Bronchial epithelial cell (primary cell): Measurements from ENCODE around the gene SEMA3F. TPM values are rescaled to one million over a fixed set of nuclear protein-coding genes. Genes with fewer than 3 reads are reported as not detected.
A peak's percentile ranks its signal among the peaks of the same experiment; 100 is the strongest.

ENCODE experiments used
- DNase-seq: peaks from one replicate; pipeline ENCODE4 v3.0.0-alpha.2; 2010; ENCODE audit warnings: low read depth
- FAIRE-seq: peaks from 2 replicates; lab custom pipeline; 2011; peaks lifted over from hg19 to GRCh38; lab: Jason Lieb, UNC
- H3K27me3 ChIP-seq: 2 replicates; pipeline ENCODE4 v1.5.1; 2011; ENCODE audit warnings: low read length; ENCODE audit not compliant: control insufficient read depth, insufficient read depth
- H3K36me3 ChIP-seq: 2 replicates; pipeline ENCODE4 v1.5.1; 2011; ENCODE audit warnings: low read length; ENCODE audit not compliant: control insufficient read depth, insufficient read depth
- H3K4me3 ChIP-seq: 2 replicates; pipeline ENCODE4 v1.5.1; 2011; ENCODE audit warnings: mild to moderate bottlenecking, low read depth, low read length, control low read depth
- CTCF ChIP-seq: IDR thresholded peaks from 2 replicates; pipeline ENCODE4 v1.5.1; 2011; ENCODE audit warnings: mild to moderate bottlenecking, moderate library complexity, low read length, control low read depth, inconsistent platforms; ENCODE audit not compliant: insufficient read depth, severe bottlenecking
- total RNA-seq: library from RNA; depleted of rRNA; stranded (reverse); fragments of >200 nt; gene quantifications from 2 replicates; pipeline ENCODE4 v1.2.1, GENCODE V29; 2014

SEMA3F gene
- total RNA-seq, 1 donor from 2014 or later = 35.5 TPM

DNA sequence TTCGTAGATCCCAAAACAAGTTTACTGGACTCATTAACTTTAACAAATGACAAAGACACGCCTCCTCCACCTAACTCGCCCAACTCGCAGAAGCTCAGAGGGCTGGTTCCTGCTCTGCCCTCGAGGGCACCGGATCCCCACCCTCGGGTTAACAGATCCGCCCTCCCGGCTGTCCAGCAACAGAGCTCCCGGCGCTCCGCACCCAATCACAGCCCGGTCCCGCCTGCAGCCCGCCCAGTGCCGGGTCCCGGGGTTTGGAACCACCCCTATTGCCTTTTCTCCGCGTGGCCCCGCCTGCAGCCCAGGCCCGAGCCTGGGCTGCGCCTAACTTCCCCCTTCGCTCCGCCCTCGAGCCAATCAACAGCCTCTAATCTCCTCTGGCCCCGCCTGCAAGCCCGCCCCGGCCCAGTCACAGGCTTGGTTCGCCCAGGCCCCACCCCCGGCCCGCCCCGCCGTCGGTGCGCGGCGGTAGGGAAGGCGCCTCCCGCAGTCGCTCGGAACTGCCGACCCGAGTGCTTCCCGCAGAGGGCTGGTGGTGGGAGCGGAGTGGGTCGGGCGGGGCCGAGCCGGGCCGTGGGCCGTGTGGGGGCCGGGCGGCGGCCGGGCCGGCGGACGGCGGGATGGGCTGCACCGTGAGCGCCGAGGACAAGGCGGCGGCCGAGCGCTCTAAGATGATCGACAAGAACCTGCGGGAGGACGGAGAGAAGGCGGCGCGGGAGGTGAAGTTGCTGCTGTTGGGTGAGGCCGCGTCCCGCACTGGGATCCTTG lies 80.8 kb downstream of the SEMA3F start, which contains the start of gene GNAI2:
GNAI2 (plus strand) TSS at position 489 of the 768 bp plus-strand sequence; CDS start at position 621, 132 bp downstream.
- Histone ChIP-seq H3K36me3 (peaks cover 5% of the 10 kb centered on the region), H3K4me3 (peak within 1 kb of the TSS; percentile 75), H3K27me3 (no peaks in the 10 kb centered on the region)
- DNase-seq (peak; percentile 94), FAIRE-seq (peak; percentile 92)
- no peak for TF ChIP-seq CTCF

- no peak for FAIRE-seq
- H3K27me3 ChIP-seq = no peaks in the 10 kb centered on the region
- DNase-seq = no peak
- H3K36me3 ChIP-seq = peaks cover 6% of the 10 kb centered on the region
- H3K4me3 ChIP-seq = peak overlapping the region; percentile 75
- TF ChIP-seq CTCF = no peak
Observed at GRCh38 chr3:50236484-50237132, 81.5 kb downstream of the SEMA3F start.

DNA sequence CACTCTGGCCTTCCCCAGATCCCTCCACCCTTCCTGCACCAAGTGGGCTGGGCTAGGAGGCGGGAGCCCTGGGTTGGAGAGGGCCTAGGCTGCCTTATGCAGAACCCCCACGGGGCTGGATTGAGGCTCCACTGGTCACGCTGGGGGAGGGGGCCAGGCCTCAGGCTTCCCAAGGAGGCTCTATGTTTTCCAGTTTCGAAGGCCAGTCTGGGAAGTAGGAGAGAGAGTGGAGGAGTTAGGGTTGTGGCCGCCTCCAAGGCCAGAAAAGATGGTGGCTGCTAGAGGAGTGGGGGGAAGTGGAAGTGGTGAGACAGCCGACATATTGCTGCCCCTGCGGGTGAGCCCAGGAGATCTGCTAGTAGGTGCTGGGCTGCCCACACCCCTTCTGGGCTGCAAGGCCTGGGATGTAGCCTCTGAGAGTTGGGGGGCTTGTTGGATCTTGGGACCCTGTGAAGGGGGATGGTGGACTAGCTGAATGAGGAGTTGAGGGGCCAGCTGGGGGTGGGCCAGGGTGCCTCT lies 82.1 kb downstream of the SEMA3F start:
- Histone ChIP-seq H3K27me3 (no peaks in the 10 kb centered on the region), H3K36me3 (peaks cover 7% of the 10 kb centered on the region), H3K4me3 (peak overlapping the region; percentile 75)
- no peak for FAIRE-seq
- no peak for DNase-seq
- TF ChIP-seq CTCF = no peak

DNA sequence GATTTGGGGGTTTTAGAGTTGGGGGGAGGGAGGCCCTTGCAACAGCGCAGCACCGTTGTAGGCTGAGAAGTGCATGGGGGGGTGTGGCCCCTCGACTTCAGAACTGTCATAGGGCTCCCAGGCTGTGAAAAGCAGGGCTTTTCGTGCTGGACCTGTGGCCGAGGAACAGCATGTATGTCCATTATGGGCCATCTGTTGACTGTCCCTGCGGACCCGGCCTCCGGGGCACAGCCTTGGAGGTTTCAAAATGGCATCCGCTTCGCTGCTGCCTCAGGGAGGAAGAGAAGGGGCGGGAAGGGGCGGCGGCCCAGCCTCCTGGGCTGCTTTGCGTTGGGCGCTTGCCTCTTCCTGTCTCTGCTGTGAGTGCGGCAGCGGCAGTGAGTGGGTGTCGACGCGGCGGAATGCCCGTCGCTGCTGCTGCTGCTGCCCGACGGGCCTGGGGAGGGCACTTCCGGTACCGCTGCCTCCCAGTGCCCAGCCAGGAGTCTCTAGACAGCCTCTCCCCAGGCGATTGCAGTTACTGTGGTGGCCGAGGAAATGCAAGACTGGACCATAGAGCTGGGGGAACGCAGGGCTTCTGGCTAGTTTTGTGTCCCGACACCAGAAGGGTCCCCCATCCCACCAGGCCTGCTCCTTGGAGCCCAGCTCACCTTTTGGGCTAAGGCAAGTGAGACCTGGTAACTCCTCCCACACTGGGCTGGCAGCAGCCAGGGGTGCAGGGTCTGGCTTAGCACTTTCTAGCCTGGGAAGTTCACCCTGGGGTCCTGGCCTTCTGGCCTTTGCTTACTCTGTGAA lies 82.8 kb downstream of the SEMA3F start:
- no peak for TF ChIP-seq CTCF
- Histone ChIP-seq H3K27me3 (no peaks in the 10 kb centered on the region), H3K36me3 (peaks cover 9% of the 10 kb centered on the region), H3K4me3 (peak overlapping the region; percentile 75)
- DNase-seq (peak; percentile 79), FAIRE-seq (no peak)

- DNase-seq = no peak
- FAIRE-seq = peak; percentile 81
- Histone ChIP-seq H3K36me3 (peaks cover 10% of the 10 kb centered on the region), H3K27me3 (no peaks in the 10 kb centered on the region), H3K4me3 (no peak overlapping the region)
- TF ChIP-seq CTCF = peak; percentile 2
Observed at GRCh38 chr3:50238549-50239026, 83.5 kb downstream of the SEMA3F start.
